Ishikawa (cell line): ENCODE measurements around the gene P2RY2.

ENCODE experiments used
- CEBPB ChIP-seq: IDR thresholded peaks from 2 replicates; pipeline ENCODE4 v1.6.1; 2012
- CREB1 ChIP-seq: IDR thresholded peaks from 2 replicates; pipeline ENCODE4 v1.6.1; 2012; ENCODE audit warnings: low read depth
- EGR1 ChIP-seq: IDR thresholded peaks from 2 replicates; pipeline ENCODE4 v1.6.1; 2012
- EP300 ChIP-seq: IDR thresholded peaks from 2 replicates; pipeline ENCODE4 v1.6.1; 2012; ENCODE audit warnings: borderline replicate concordance
- FOXM1 ChIP-seq: IDR thresholded peaks from 2 replicates; pipeline ENCODE4 v1.6.1; 2012; ENCODE audit warnings: low read depth, borderline replicate concordance
- NFIC ChIP-seq: IDR thresholded peaks from 2 replicates; pipeline ENCODE4 v1.6.1; 2012
- RAD21 ChIP-seq: IDR thresholded peaks from 2 replicates; pipeline ENCODE4 v1.6.1; 2012; ENCODE audit warnings: low read depth
- TAF1 ChIP-seq: IDR thresholded peaks from 2 replicates; pipeline ENCODE4 v1.6.1; 2012; ENCODE audit warnings: low read depth, mild to moderate bottlenecking
- TCF12 ChIP-seq: IDR thresholded peaks from 2 replicates; pipeline ENCODE4 v1.6.1; 2012; ENCODE audit warnings: low read depth
- TEAD4 ChIP-seq: IDR thresholded peaks from 2 replicates; pipeline ENCODE4 v1.6.1; 2012
- YY1 ChIP-seq: IDR thresholded peaks from 2 replicates; pipeline ENCODE4 v1.6.1; 2012; ENCODE audit warnings: low read depth
- ZBTB7A ChIP-seq: IDR thresholded peaks from 2 replicates; pipeline ENCODE4 v1.6.1; 2012; ENCODE audit warnings: low read depth
- TF ChIP-seq, protein P1 (sequence below): IDR thresholded peaks from 2 replicates; pipeline ENCODE4 v1.6.1; 2012
- TF ChIP-seq, protein P2 (sequence below): IDR thresholded peaks from 2 replicates; pipeline ENCODE4 v1.6.1; 2012
- TF ChIP-seq, protein P3 (sequence below): IDR thresholded peaks from 2 replicates; pipeline ENCODE4 v1.6.1; 2012; ENCODE audit warnings: low read depth, mild to moderate bottlenecking

The P2RY2 gene

DNA sequence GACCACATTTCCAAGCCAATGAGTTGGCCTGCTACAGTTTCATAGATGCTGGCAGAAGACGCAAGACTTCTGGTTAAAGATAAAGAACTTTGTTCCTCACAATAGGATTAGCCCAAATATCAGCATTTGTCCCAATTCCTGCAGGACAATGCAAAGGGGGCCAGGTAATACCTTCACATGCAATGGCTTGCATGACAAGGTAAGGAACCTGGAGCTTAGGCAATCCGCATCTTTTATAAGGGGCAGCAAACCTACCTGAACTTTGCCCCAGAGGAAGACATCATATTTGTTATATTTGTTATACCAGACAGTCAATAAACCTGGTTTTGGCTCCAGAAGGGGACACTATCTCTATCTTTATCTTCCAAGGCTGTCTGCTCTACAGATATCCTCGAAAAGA lies 59.4 kb downstream of the P2RY2 start:
- no peak for TF ChIP-seq CREB1

DNA sequence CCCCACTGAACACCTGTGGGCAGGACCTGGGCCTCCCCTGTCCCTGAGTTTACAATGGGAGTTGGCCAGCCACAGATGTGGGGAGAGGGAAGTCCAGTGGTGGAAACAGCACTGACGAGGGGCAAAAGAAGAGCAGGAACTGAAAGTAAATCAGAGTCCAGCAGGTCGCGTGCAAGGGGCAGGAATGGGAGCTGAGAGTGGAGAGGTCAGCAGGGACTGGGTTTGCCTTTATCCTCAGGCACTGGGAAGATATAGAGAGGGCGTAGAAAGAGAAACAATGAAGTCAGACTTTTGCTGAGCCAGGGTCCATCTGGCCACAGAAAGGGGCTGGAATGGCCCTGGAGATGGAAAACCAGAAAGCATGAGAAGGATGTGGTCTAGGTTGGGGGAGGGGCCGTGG lies 62.5 kb downstream of the P2RY2 start:
- TF ChIP-seq, protein P1, sequence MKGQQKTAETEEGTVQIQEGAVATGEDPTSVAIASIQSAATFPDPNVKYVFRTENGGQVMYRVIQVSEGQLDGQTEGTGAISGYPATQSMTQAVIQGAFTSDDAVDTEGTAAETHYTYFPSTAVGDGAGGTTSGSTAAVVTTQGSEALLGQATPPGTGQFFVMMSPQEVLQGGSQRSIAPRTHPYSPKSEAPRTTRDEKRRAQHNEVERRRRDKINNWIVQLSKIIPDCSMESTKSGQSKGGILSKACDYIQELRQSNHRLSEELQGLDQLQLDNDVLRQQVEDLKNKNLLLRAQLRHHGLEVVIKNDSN, result no peak
- TF ChIP-seq, protein P2, sequence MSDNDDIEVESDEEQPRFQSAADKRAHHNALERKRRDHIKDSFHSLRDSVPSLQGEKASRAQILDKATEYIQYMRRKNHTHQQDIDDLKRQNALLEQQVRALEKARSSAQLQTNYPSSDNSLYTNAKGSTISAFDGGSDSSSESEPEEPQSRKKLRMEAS, result no peak
- TF ChIP-seq NFIC (no peak), TEAD4 (no peak), ZBTB7A (no peak), TAF1 (no peak), CEBPB (no peak), FOXM1 (no peak), YY1 (no peak), RAD21 (no peak)
- TF ChIP-seq, protein P3, sequence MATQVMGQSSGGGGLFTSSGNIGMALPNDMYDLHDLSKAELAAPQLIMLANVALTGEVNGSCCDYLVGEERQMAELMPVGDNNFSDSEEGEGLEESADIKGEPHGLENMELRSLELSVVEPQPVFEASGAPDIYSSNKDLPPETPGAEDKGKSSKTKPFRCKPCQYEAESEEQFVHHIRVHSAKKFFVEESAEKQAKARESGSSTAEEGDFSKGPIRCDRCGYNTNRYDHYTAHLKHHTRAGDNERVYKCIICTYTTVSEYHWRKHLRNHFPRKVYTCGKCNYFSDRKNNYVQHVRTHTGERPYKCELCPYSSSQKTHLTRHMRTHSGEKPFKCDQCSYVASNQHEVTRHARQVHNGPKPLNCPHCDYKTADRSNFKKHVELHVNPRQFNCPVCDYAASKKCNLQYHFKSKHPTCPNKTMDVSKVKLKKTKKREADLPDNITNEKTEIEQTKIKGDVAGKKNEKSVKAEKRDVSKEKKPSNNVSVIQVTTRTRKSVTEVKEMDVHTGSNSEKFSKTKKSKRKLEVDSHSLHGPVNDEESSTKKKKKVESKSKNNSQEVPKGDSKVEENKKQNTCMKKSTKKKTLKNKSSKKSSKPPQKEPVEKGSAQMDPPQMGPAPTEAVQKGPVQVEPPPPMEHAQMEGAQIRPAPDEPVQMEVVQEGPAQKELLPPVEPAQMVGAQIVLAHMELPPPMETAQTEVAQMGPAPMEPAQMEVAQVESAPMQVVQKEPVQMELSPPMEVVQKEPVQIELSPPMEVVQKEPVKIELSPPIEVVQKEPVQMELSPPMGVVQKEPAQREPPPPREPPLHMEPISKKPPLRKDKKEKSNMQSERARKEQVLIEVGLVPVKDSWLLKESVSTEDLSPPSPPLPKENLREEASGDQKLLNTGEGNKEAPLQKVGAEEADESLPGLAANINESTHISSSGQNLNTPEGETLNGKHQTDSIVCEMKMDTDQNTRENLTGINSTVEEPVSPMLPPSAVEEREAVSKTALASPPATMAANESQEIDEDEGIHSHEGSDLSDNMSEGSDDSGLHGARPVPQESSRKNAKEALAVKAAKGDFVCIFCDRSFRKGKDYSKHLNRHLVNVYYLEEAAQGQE, result no peak

DNA sequence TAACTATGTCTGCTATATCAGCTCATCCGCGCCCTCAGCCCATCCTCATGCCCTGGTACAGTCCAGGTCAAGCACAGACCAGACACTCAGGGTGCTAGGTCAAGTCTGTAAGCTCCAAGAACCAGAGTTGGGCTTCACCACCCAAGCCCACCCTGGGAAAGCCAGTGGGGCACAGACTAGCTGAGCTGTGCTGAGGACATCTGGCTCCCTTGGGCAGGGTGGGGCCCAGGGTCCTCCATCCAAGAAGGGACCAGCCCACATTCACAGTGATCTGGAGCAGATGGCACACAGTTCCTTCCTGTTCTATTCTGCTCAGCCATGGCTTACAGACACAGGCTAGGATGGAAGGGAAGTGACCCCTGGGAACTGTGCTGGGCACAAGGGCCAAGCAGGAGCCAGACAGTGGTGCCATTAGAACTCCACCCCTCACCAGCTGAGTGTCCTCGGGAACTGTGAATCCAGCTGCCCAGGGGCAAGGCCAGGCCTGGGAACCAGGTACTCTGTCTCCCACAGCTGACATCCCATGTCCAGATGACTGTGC lies 63.2 kb downstream of the P2RY2 start:
- TF ChIP-seq ZBTB7A (no peak), NFIC (no peak), TCF12 (no peak), FOXM1 (no peak)
- TF ChIP-seq, protein P1, result no peak

DNA sequence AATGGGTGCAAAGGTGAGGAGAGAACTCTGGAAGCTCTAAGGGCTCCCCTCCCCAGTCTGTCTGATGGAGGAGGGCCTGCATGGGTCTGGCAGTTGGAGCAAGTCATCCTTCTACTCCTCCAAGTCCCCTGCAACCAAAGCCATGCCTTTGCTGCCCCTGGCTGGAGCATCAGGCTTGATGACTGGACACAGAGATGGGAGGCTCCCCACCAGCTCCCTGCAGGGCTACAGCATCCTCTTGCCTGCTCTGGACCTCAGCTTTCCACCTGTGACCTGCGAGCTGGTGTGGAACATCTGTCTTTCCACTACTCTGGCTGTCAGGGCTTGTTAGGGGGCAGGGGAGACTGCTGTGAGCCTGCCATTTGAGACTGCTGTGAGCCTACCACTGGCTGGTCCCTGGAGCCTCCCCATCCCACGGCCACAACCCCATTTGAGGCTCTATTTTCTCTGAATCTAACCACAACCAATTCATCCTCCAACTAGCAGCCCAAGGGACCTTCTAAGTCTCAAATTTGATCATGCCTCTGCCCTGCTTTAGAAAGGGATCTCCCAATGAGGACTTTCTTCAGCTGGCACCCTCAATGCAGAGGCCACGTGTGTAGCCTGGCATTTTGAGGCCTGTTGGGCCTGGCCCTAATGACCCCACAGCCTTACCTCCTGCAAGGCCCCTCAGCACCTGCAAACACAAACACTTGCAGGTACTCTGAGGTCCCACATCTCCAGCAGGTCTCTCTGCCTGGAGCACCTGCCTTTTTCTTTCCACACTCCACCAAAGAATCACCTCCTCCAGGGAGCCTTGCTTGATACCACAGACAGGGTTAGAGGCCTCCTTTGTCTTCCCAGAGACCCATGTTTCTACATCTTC lies 63.9 kb downstream of the P2RY2 start:
- TF ChIP-seq RAD21, result no peak
- TF ChIP-seq TCF12, result no peak
- no peak for TF ChIP-seq NFIC
- TF ChIP-seq, protein P2, result no peak

DNA sequence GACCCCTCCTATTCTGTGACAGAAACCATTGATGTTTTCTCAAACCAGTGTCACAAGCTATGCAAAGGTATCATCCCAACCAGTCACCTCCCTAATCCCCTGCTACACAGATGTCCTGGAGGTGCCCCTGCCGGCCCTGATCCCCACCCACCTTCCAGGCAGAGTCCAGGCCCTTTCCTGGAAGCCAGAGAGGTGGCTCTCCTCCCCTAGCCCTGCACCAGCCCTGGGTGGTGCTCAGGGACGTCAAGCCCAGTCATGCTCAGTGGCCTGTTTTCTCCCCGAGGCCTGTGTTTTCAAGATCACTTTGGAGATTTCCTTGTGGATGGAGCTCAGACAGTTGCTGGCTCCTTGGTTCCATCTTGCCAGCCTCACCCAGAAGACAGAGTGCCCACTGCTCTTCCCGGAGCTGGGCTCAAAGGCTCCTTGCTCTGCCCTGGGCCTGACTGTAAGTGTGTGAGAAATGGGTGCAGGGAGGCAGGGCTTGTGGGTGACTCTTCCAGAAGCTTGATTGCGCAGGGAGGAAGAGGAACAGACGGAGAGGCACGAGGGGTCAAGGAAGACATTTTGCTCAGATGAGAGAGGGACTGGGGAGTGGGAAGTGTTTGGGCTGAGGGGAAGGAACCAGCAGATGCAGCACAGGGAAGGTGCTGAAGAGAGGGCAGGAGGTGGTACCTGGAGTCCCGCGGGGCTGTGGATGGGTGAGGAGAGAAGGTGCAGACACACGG lies 65.4 kb downstream of the P2RY2 start:
- TF ChIP-seq NFIC (no peak), CEBPB (no peak), YY1 (no peak), TAF1 (no peak), TCF12 (no peak), EP300 (no peak), RAD21 (no peak), FOXM1 (no peak)
- TF ChIP-seq, protein P1, result no peak
- TF ChIP-seq, protein P2, result no peak
- TF ChIP-seq, protein P3, result no peak

DNA sequence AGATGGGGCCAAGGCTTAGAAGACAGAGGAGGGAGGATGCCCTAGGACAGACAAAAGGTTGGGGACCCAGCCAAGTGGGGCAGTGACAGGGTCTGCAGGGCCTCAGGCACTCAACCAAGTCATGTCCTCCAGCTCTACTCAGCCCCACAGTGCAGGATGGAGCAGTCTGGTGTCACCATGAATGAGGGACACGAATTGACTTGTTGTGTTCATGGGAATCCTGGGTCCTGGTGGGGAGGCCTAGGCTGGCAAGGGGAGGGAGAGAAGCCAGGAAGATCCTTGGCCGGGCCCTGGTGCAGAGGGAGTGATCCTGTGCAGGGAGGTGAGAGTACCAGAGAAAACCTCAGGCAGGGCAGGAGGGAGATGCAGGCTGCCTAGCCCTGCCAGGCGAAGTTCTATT lies 66.0 kb downstream of the P2RY2 start:
- no peak for TF ChIP-seq EP300
- TF ChIP-seq ZBTB7A, result no peak
- TF ChIP-seq RAD21, result no peak
- TF ChIP-seq TEAD4, result no peak
- TF ChIP-seq TCF12, result no peak
- TF ChIP-seq, protein P3, result no peak
- no peak for TF ChIP-seq CEBPB
- TF ChIP-seq, protein P2, result no peak
- no peak for TF ChIP-seq YY1
- no peak for TF ChIP-seq EGR1
- TF ChIP-seq NFIC, result no peak
- no peak for TF ChIP-seq CREB1
- TF ChIP-seq, protein P1, result no peak
- no peak for TF ChIP-seq TAF1
- no peak for TF ChIP-seq FOXM1
